H1 (cell line): ENCODE results near the gene MALT1. TPM values are rescaled to one million over a fixed set of nuclear protein-coding genes. Genes with fewer than 3 reads are reported as not detected.

Experiments
- CTCF ChIA-PET: fragments of 300-600 bp; sonication (Branson Sonifier 250); formaldehyde crosslinking; loops from one replicate; lab custom pipeline; 2021; ENCODE audit not compliant: partially characterized antibody; lab: Charles Lee
- POLR2A ChIA-PET: fragments of 300-600 bp; sonication (Branson Sonifier 250); formaldehyde crosslinking; loops from one replicate; lab custom pipeline; 2021; ENCODE audit warnings: inconsistent platforms; ENCODE audit not compliant: partially characterized antibody; lab: Charles Lee
- DNase-seq, 2 experiments: peaks; one replicate each; pipeline versions ENCODE4 v3.0.0 to v3.0.0-alpha.2; 2010 to 2022; ENCODE audit warnings: low spot score in 2 of 2, low read depth in 1 of 2, mixed read lengths in 1 of 2
- FAIRE-seq: peaks from 2 replicates; lab custom pipeline; 2011; peaks lifted over from hg19 to GRCh38; lab: Jason Lieb, UNC
- H2AFZ ChIP-seq: 2 replicates; pipeline ENCODE4 v1.8.1; 2012; ENCODE audit warnings: low read length, inconsistent platforms
- H2AK5ac ChIP-seq: 2 replicates; pipeline ENCODE4 v1.6.1; 2013; ENCODE audit warnings: low read depth, low read length
- H2BK120ac ChIP-seq: replicated peaks from 2 replicates; pipeline ENCODE3; 2013; ENCODE audit warnings: low read depth, low read length, inconsistent platforms
- H2BK12ac ChIP-seq: 2 replicates; pipeline ENCODE4 v1.6.1; 2013; ENCODE audit warnings: low read depth, low read length
- H2BK15ac ChIP-seq: 2 replicates; pipeline ENCODE4 v1.6.1; 2013; ENCODE audit warnings: low read length
- H2BK20ac ChIP-seq: 2 replicates; pipeline ENCODE4 v1.6.1; 2013; ENCODE audit warnings: low read length
- H2BK5ac ChIP-seq: 2 replicates; pipeline ENCODE4 v1.6.1; 2013; ENCODE audit warnings: low read depth, low read length
- H3K14ac ChIP-seq: 2 replicates; pipeline ENCODE4 v1.6.1; 2013; ENCODE audit warnings: inconsistent platforms; ENCODE audit not compliant: insufficient read length
- H3K18ac ChIP-seq: 2 replicates; pipeline ENCODE4 v1.6.1; 2013; ENCODE audit warnings: low read length; ENCODE audit errors: extremely low read depth
- H3K23ac ChIP-seq: 2 replicates; pipeline ENCODE4 v1.6.1; 2013; ENCODE audit warnings: inconsistent platforms; ENCODE audit not compliant: insufficient read length
- H3K23me2 ChIP-seq: 2 replicates; pipeline ENCODE4 v1.6.1; 2013; ENCODE audit warnings: low read depth, low read length
- H3K27ac ChIP-seq: 2 replicates; pipeline ENCODE4 v1.6.1; 2011; ENCODE audit warnings: low read depth, low read length, inconsistent platforms
- H3K27me3 ChIP-seq, 4 experiments: replicated peaks in 1 of 4; 1 replicate in 1 of 4; 2 replicates in 3 of 4; pipeline versions ENCODE4 v1.6.1 to v1.8.1; 2011 to 2013; ENCODE audit warnings: low read length in 3 of 4, mild to moderate bottlenecking in 3 of 4, inconsistent platforms in 2 of 4, mixed read lengths in 2 of 4, moderate library complexity in 1 of 4; ENCODE audit not compliant: control insufficient read depth in 3 of 4, insufficient read depth in 3 of 4; ENCODE audit errors: extremely low read depth in 1 of 4
- H3K36me3 ChIP-seq, 4 experiments: 2 replicates each; pipeline versions ENCODE4 v1.6.1 to v1.8.1; 2011 to 2013; ENCODE audit warnings: mild to moderate bottlenecking in 4 of 4, low read length in 3 of 4, moderate library complexity in 2 of 4, control low read depth in 1 of 4, inconsistent platforms in 1 of 4; ENCODE audit not compliant: insufficient read depth in 4 of 4, control insufficient read depth in 2 of 4
- H3K4ac ChIP-seq: replicated peaks from 2 replicates; pipeline ENCODE3; 2013; ENCODE audit warnings: low read length, low read depth, mixed read lengths, inconsistent platforms; ENCODE audit not compliant: insufficient read length
- H3K4me1 ChIP-seq, 4 experiments: replicated peaks in 1 of 4; 1 replicate in 1 of 4; 2 replicates in 3 of 4; pipeline versions ENCODE4 v1.6.1 to v1.8.1; 2011 to 2013; ENCODE audit warnings: low read length in 3 of 4, inconsistent platforms in 2 of 4, mixed read lengths in 1 of 4; ENCODE audit not compliant: insufficient read depth in 4 of 4, control insufficient read depth in 3 of 4
- H3K4me2 ChIP-seq, 2 experiments: 2 replicates each; pipeline versions ENCODE4 v1.6.1 to v1.8.1; 2011 to 2013; ENCODE audit warnings: low read depth in 2 of 2, low read length in 2 of 2, control low read depth in 1 of 2, inconsistent platforms in 1 of 2, mild to moderate bottlenecking in 1 of 2; ENCODE audit not compliant: insufficient read depth in 1 of 2
- H3K4me3 ChIP-seq, 4 experiments: fragments of 200-600, 300-600 bp in 1 of 4; sonication (generic), shearing (Covaris generic), sonication (Bioruptor Twin) in 1 of 4; 2 replicates each; pipeline versions ENCODE4 v1.5.1 to v1.8.1; 2011 to 2016; ENCODE audit warnings: low read length in 4 of 4, low read depth in 3 of 4, control low read depth in 2 of 4, inconsistent platforms in 2 of 4, mild to moderate bottlenecking in 2 of 4, mixed read lengths in 1 of 4, moderate library complexity in 1 of 4; ENCODE audit not compliant: insufficient read depth in 2 of 4; ENCODE audit errors: extremely low read depth in 1 of 4
- H3K56ac ChIP-seq: replicated peaks from 2 replicates; pipeline ENCODE3; 2013; ENCODE audit warnings: low read depth, mild to moderate bottlenecking, mixed read lengths, low read length, inconsistent platforms; ENCODE audit not compliant: insufficient read length
- H3K79me1 ChIP-seq: 2 replicates; pipeline ENCODE4 v1.6.1; 2013; ENCODE audit warnings: low read depth, low read length, control low read depth
- H3K79me2 ChIP-seq, 2 experiments: 2 replicates each; pipeline versions ENCODE4 v1.6.1 to v1.8.1; 2012 to 2013; ENCODE audit warnings: low read length in 2 of 2, mild to moderate bottlenecking in 2 of 2, inconsistent platforms in 1 of 2; ENCODE audit not compliant: insufficient read depth in 2 of 2, control insufficient read depth in 1 of 2
- H3K9ac ChIP-seq, 4 experiments: replicated peaks in 1 of 4; 1 replicate in 1 of 4; 2 replicates in 3 of 4; pipeline versions ENCODE4 v1.6.1 to v1.8.1; 2011 to 2013; ENCODE audit warnings: low read depth in 3 of 4, low read length in 3 of 4, control low read depth in 2 of 4, mild to moderate bottlenecking in 2 of 4, moderate library complexity in 2 of 4, inconsistent platforms in 1 of 4; ENCODE audit errors: extremely low read depth in 1 of 4
- H3K9me3 ChIP-seq, 2 experiments: 2 replicates each; pipeline versions ENCODE4 v1.6.1 to v1.8.1; 2012 to 2013; ENCODE audit warnings: mild to moderate bottlenecking in 2 of 2, moderate library complexity in 2 of 2, control low read depth in 1 of 2, inconsistent platforms in 1 of 2, low read depth in 1 of 2, low read length in 1 of 2, mixed read lengths in 1 of 2; ENCODE audit not compliant: insufficient read depth in 2 of 2
- H4K20me1 ChIP-seq, 2 experiments: replicated peaks in 1 of 2; 2 replicates each; pipeline versions ENCODE3 to v1.8.1; 2011 to 2013; ENCODE audit warnings: inconsistent platforms in 2 of 2, low read length in 2 of 2, mild to moderate bottlenecking in 1 of 2; ENCODE audit not compliant: insufficient read depth in 2 of 2, control insufficient read depth in 1 of 2
- H4K5ac ChIP-seq: 2 replicates; pipeline ENCODE4 v1.6.1; 2013; ENCODE audit warnings: low read length, low read depth, mixed read lengths, inconsistent platforms; ENCODE audit not compliant: insufficient read length
- H4K8ac ChIP-seq: 2 replicates; pipeline ENCODE4 v1.8.0; 2013; ENCODE audit warnings: mild to moderate bottlenecking, moderate library complexity, low read length, inconsistent platforms; ENCODE audit not compliant: insufficient read depth; ENCODE audit errors: extremely low read depth
- H4K91ac ChIP-seq: replicated peaks from 2 replicates; pipeline ENCODE3; 2013; ENCODE audit warnings: low read length, mixed read lengths, inconsistent platforms; ENCODE audit not compliant: insufficient read length
- ATF3 ChIP-seq: IDR thresholded peaks from 2 replicates; pipeline ENCODE4 v1.6.1; 2011; ENCODE audit warnings: low read depth, mild to moderate bottlenecking, low read length; ENCODE audit not compliant: insufficient read depth
- CEBPB ChIP-seq: IDR thresholded peaks from 2 replicates; pipeline ENCODE4 v1.6.1; 2012; ENCODE audit warnings: low read depth, low read length
- CTBP2 ChIP-seq: IDR thresholded peaks from 2 replicates; pipeline ENCODE4 v1.7.0; 2011; ENCODE audit warnings: borderline replicate concordance, mild to moderate bottlenecking, moderate library complexity, mixed read lengths, low read length; ENCODE audit not compliant: insufficient read depth, insufficient read length
- GABPA ChIP-seq: IDR thresholded peaks from 2 replicates; pipeline ENCODE4 v1.6.1; 2011; ENCODE audit warnings: mild to moderate bottlenecking, low read length, moderate library complexity, borderline replicate concordance; ENCODE audit not compliant: insufficient read depth
- JUN ChIP-seq: IDR thresholded peaks from 2 replicates; pipeline ENCODE4 v1.6.1; 2011; ENCODE audit warnings: low read depth, mild to moderate bottlenecking, improper control_type of control experiment, low read length
- KDM4A ChIP-seq: IDR thresholded peaks from one replicate; pipeline ENCODE4 v1.7.1; 2012; ENCODE audit warnings: low read depth, mild to moderate bottlenecking, moderate library complexity, low read length, inconsistent platforms; ENCODE audit not compliant: severe bottlenecking
- KDM5A ChIP-seq: fragments of 200-600 bp; IDR thresholded peaks from 2 replicates; pipeline ENCODE4 v1.7.1; 2012; ENCODE audit warnings: mild to moderate bottlenecking, low read length, inconsistent platforms, mixed read lengths
- RAD21 ChIP-seq, 2 experiments: IDR thresholded peaks in 1 of 2; conservative IDR thresholded peaks in 1 of 2; 2 replicates each; pipeline ENCODE4 v1.6.1; 2011; ENCODE audit warnings: low read depth in 2 of 2, low read length in 2 of 2, improper control_type of control experiment in 1 of 2, inconsistent platforms in 1 of 2, mild to moderate bottlenecking in 1 of 2, moderate library complexity in 1 of 2
- SAP30 ChIP-seq: fragments of 300-600 bp; sonication (generic); IDR thresholded peaks from 2 replicates; pipeline ENCODE4 v1.7.1; 2012; ENCODE audit warnings: low read length, moderate library complexity, mild to moderate bottlenecking, inconsistent platforms; ENCODE audit not compliant: insufficient read depth, insufficient replicate concordance
- SP2 ChIP-seq: IDR thresholded peaks from 2 replicates; pipeline ENCODE4 v1.6.1; 2012; ENCODE audit warnings: mild to moderate bottlenecking, low read length, inconsistent platforms
- SP4 ChIP-seq: IDR thresholded peaks from 2 replicates; pipeline ENCODE4 v1.6.1; 2012; ENCODE audit warnings: low read length, inconsistent platforms
- TCF12 ChIP-seq: IDR thresholded peaks from 2 replicates; pipeline ENCODE4 v1.6.1; 2011; ENCODE audit warnings: low read depth, mild to moderate bottlenecking, low read length
- WGBS, 2 experiments: shearing (Covaris generic) in 1 of 2; methylation state at CpG; one replicate each; pipeline versions ENCODE4 v1.1.6 to v1.1.7; 2013 to 2015; ENCODE audit warnings: low lambda C conversion rate in 2 of 2, mixed read lengths in 2 of 2, inconsistent platforms in 1 of 2, low coverage in 1 of 2, missing lambda C conversion rate in 1 of 2; ENCODE audit not compliant: insufficient replicate concordance in 2 of 2, insufficient coverage in 1 of 2, insufficient read length in 1 of 2; ENCODE audit errors: extremely low coverage in 1 of 2, missing lambda C conversion rate in 1 of 2; 5-methylcytosine and 5-hydroxymethylcytosine counted together
- polyA plus RNA-seq, 7 experiments: library from polyadenylated mRNA; depleted of rRNA in 3 of 7; stranded (reverse) in 5 of 7; unstranded in 2 of 7; fragments of >200 nt in 5 of 7; fragments of 200-250 nt in 2 of 7; gene quantifications; 1 replicate in 5 of 7; 2 replicates in 1 of 7; 4 replicates in 1 of 7; pipeline versions ENCODE4 v1.2.1 to v1.2.3, GENCODE V29; 2011 to 2013; ENCODE audit warnings: missing spikeins in 2 of 7, mixed read lengths in 2 of 7
- total RNA-seq: library from RNA; stranded (reverse); fragmentation: NEBNext Ultra II Directional; extraction: Animal tissue kit (Norgen Biotek cat#: 25700); gene quantifications from 2 replicates; pipeline ENCODE4 v1.2.1, GENCODE V29; 2021

MALT1 gene
- total and polyA plus RNA-seq, 2 of the 8 experiments (the other 6 are each of a cell fraction or from before 2014, with no cell fraction given): 10.7 to 25.9 TPM

GRCh38 chr18:58637197-58637596, 34.1 kb upstream of the MALT1 start:
- POLR2A ChIA-PET: no interaction called here
- TF ChIP-seq KDM4A (no peak), GABPA (no peak), SP2 (no peak), KDM5A (no peak), CTBP2 (no peak), ATF3 (no peak), TCF12 (no peak), JUN (no peak), SP4 (no peak), SAP30 (no peak), CEBPB (no peak), RAD21 (IDR thresholded peaks at IDR 0.05 in 1 of 2, conservative IDR thresholded peaks at IDR 0.05 in 1 of 2; ENCODE audit: low read depth in 2 of 2, low read length in 2 of 2) (no peak)

More at GRCh38 chr18:58637197-58637596, 34.1 kb upstream of the MALT1 start:
- H4K5ac ChIP-seq: no peak overlapping the region
- DNase-seq (no peak), FAIRE-seq (no peak)
- H3K23ac ChIP-seq: no peak overlapping the region
- no peaks in the 10 kb centered on the region; the same call in 1 of the 2 replicates for H3K23me2 ChIP-seq
- no peaks in the 10 kb centered on the region for H4K20me1 ChIP-seq
- H3K79me2 ChIP-seq: no peaks in the 10 kb centered on the region
- H3K27me3 ChIP-seq: peaks cover 0 to 1% (median 0%) of the 10 kb centered on the region in 4 experiments; a peak in 2 of 7 replicates
- H3K79me1 ChIP-seq: no peaks in the 10 kb centered on the region
- no peak overlapping the region for H2BK120ac ChIP-seq
- H2BK15ac ChIP-seq: no peak overlapping the region
- CTCF ChIA-PET: interaction anchor here (0.7 kb wide), 2 partner anchors 43 to 100 kb away, joined by 3 read pairs; no protein-coding TSS in a partner anchor
- no peak overlapping the region for H2AK5ac ChIP-seq
- H3K56ac ChIP-seq: no peak overlapping the region
- 88% methylated on average over 6 of the region's 6 CpGs; no CpG with 5 or more reads in 1 of the 2 experiments for WGBS, 2 experiments
- H3K36me3 ChIP-seq: no peaks in the 10 kb centered on the region
- no peak overlapping the region; the same call in 1 of the 2 replicates for H2BK20ac ChIP-seq
- H3K4me3 ChIP-seq: no peak overlapping the region
- no peak overlapping the region for H2BK5ac ChIP-seq
- peaks cover 9 to 17% (median 11%) of the 10 kb centered on the region in 4 experiments; a peak in 6 of 7 replicates for H3K4me1 ChIP-seq
- no peak overlapping the region for H3K14ac ChIP-seq
- H3K9me3 ChIP-seq: no peaks in the 10 kb centered on the region
- H4K91ac ChIP-seq: no peak overlapping the region
- H3K27ac ChIP-seq: no peak overlapping the region
- no peak overlapping the region for H3K4me2 ChIP-seq
- H3K9ac ChIP-seq: no peak overlapping the region
- H2BK12ac ChIP-seq: no peak overlapping the region
- no peak overlapping the region for H2AFZ ChIP-seq
- no peak overlapping the region for H4K8ac ChIP-seq
- H3K18ac ChIP-seq: no peak overlapping the region
- H3K4ac ChIP-seq: no peak overlapping the region
